Breast epithelium (tissue), 4 donors: Measurements from ENCODE around the gene TTC38. TPM values are rescaled to one million over a fixed set of nuclear protein-coding genes. Genes with fewer than 3 reads are reported as not detected.
A peak's percentile ranks its signal among the peaks of the same experiment; 100 is the strongest.

Experiments
- DNase-seq, 2 donors: peaks; one replicate each; pipeline ENCODE4 v3.0.0-alpha.2; 2019; ENCODE audit warnings: low spot score in 2 of 2
- H3K27ac ChIP-seq, 2 donors: fragments of 200-600 bp; sonication (generic) in 1 of 2; one replicate each; pipeline ENCODE4 v1.5.1; 2016 to 2019; ENCODE audit warnings: mild to moderate bottlenecking in 1 of 2
- H3K27me3 ChIP-seq, 2 donors: fragments of 200-600 bp; sonication (generic) in 1 of 2; one replicate each; pipeline versions ENCODE4 v1.5.1 to v1.6.0; 2017 to 2019; ENCODE audit warnings: control low read depth in 1 of 2, mild to moderate bottlenecking in 1 of 2
- H3K36me3 ChIP-seq: fragments of 200-600 bp; one replicate; pipeline ENCODE4 v1.5.1; 2019
- H3K4me1 ChIP-seq, 2 donors: fragments of 200-600 bp; sonication (generic); one replicate each; pipeline ENCODE4 v1.5.1; 2016 to 2019; ENCODE audit warnings: control low read depth in 1 of 2
- H3K4me3 ChIP-seq, 3 donors: fragments of 200-600 bp; sonication (generic); 1 replicate in 2 of 3; 2 replicates in 1 of 3; pipeline ENCODE4 v1.5.1; 2016 to 2019; ENCODE audit warnings: mild to moderate bottlenecking in 3 of 3, moderate library complexity in 2 of 3
- H3K9me3 ChIP-seq, 2 donors: fragments of 200-600 bp; sonication (generic) in 1 of 2; one replicate each; pipeline ENCODE4 v1.5.1; 2016 to 2019; ENCODE audit warnings: control low read depth in 1 of 2
- POLR2A ChIP-seq: fragments of 450-650 bp; IDR thresholded peaks from one replicate; pipeline ENCODE4 v1.6.1; 2016; ENCODE audit warnings: antibody characterized with exemption, mild to moderate bottlenecking, moderate library complexity
- POLR2AphosphoS5 ChIP-seq, 3 donors: sonication (generic); formaldehyde crosslinking; IDR thresholded peaks; one replicate each; pipeline ENCODE4 v1.6.1; 2017; ENCODE audit warnings: antibody characterized with exemption in 3 of 3
- intact Hi-C: fragments of 100-400 bp; cut with DNase I; formaldehyde crosslinking; loops from one replicate; pipeline ENCODE4 v1.15.1; 2023; ENCODE audit warnings: low total_unique reads
- total RNA-seq, 3 donors: library from RNA; depleted of rRNA; stranded (reverse); fragments of >200 nt; gene quantifications; one replicate each; pipeline ENCODE4 v1.1.0, GENCODE V29; 2016
- TF ChIP-seq, protein P1 (sequence below), 3 donors: fragments of 450-650 bp; IDR thresholded peaks; one replicate each; pipeline ENCODE4 v1.5.1; 2016 to 2017; ENCODE audit warnings: antibody characterized with exemption in 3 of 3, mild to moderate bottlenecking in 3 of 3, moderate library complexity in 3 of 3

Gene TTC38
- total RNA-seq, 3 donors from 2014 or later: 55.6 to 115 (median 82.3) TPM

DNA sequence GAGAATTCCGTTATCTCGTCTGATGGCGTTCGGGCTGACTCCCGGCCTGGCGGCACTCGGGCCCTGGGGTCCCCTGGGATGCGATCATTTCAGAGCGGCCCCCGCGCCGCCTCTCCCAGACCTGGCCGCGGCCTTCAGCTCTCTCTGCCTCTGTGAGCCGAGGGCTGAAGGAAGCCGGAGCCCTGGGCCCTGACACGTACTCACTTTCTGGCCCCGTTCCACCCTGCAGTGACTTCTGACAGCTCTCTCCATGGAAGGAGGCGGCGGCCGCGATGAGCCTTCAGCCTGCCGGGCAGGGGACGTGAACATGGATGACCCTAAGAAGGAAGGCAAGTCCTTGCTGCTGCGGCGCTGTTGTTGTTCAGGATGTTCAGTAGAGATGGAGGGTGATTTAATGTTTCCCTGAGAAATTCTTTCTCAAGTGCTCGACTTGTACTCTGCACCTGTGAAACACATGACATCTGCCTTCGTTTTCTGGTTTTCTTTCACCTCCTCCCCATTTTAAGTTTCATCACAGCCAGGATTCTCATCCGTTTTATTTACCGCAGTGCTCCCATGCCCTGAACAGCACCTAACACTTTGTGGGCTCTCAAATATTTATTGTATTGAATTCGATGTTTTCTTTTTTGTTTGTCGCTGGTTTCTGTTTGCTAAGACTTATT lies 29.5 kb downstream of the TTC38 start:
- peak overlapping the region; percentile 2 to 95 for H3K27ac ChIP-seq
- no peak for DNase-seq
- TF ChIP-seq POLR2A (no peak), POLR2AphosphoS5 (IDR thresholded peaks at IDR 0.05) (no peak)
- TF ChIP-seq, protein P1, sequence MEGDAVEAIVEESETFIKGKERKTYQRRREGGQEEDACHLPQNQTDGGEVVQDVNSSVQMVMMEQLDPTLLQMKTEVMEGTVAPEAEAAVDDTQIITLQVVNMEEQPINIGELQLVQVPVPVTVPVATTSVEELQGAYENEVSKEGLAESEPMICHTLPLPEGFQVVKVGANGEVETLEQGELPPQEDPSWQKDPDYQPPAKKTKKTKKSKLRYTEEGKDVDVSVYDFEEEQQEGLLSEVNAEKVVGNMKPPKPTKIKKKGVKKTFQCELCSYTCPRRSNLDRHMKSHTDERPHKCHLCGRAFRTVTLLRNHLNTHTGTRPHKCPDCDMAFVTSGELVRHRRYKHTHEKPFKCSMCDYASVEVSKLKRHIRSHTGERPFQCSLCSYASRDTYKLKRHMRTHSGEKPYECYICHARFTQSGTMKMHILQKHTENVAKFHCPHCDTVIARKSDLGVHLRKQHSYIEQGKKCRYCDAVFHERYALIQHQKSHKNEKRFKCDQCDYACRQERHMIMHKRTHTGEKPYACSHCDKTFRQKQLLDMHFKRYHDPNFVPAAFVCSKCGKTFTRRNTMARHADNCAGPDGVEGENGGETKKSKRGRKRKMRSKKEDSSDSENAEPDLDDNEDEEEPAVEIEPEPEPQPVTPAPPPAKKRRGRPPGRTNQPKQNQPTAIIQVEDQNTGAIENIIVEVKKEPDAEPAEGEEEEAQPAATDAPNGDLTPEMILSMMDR (IDR thresholded peaks at IDR 0.05): no peak

DNA sequence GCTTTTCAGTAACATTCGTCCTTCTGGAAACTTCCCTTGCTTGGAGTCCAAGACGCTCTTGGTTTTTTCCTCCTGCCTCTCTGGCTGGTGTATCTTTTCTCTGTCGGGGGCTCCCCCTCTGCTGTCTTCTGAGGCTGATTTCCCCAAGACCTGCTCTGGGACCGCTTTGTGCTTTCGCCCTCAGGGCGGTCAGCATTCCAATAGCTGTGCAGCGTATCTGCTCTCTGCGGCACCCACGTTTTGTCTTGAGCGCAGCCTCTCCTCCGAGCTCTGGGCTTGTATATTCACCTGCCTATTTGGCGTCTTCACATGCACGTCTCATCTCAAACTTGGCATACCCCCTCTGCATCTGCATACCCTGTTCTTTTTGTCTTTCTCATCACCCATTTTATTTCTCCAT lies 31.3 kb downstream of the TTC38 start:
- Histone ChIP-seq H3K4me3 (no peak overlapping the region), H3K9me3 (no peaks in the 10 kb centered on the region), H3K36me3 (no peaks in the 10 kb centered on the region), H3K27me3 (no peaks in the 10 kb centered on the region), H3K27ac (no peak overlapping the region), H3K4me1 (peaks cover 0 to 3% of the 10 kb centered on the region in 2 donors)
- no peak for TF ChIP-seq POLR2A
- TF ChIP-seq, protein P1 (IDR thresholded peaks at IDR 0.05): no peak
- no peak for TF ChIP-seq POLR2AphosphoS5 (IDR thresholded peaks at IDR 0.05)
- DNase-seq: no peak
- intact Hi-C loops: loop anchor here (10.0 kb wide), 2 partner anchors 164 to 304 kb away; no protein-coding TSS in a partner anchor

More for the DNA sequence above, 29.5 kb downstream of the TTC38 start:
- Histone ChIP-seq H3K27me3 (no peaks in the 10 kb centered on the region), H3K4me3 (peak overlapping the region; percentile 50 to 76 (median 67)), H3K9me3 (peaks cover 0 to 1% of the 10 kb centered on the region in 2 donors), H3K4me1 (peaks cover 0 to 3% of the 10 kb centered on the region in 2 donors), H3K36me3 (peaks cover 6% of the 10 kb centered on the region)
- intact Hi-C loops: loop anchor here (10.0 kb wide), 2 partner anchors 162 to 302 kb away; no protein-coding TSS in a partner anchor

DNA sequence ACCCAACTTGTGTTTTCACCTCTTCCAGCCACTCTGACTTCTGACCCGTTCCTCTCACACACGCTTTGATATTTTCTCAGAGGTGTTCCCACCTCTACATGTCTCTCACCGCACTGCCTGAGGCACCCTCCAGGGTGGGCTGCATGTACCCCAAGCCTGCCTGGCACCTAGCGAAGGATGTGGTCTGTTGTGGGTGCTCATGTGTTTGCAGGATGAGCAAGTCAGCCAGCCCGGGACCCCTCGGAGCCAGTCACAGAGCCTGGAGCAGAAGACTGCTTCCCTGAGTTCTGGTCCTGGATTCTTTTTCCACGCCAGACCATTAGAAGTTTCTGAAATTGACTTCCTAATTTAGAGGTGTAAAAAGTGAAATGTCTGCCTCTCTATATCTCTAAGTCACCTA lies 32.7 kb downstream of the TTC38 start:
- TF ChIP-seq, protein P1 (IDR thresholded peaks at IDR 0.05): no peak
- TF ChIP-seq POLR2A: no peak
- no peak for TF ChIP-seq POLR2AphosphoS5 (IDR thresholded peaks at IDR 0.05)
- Histone ChIP-seq H3K4me1 (peaks cover 0 to 3% of the 10 kb centered on the region in 2 donors), H3K4me3 (no peak overlapping the region), H3K27ac (no peak overlapping the region), H3K27me3 (no peaks in the 10 kb centered on the region), H3K36me3 (no peaks in the 10 kb centered on the region), H3K9me3 (no peaks in the 10 kb centered on the region)
- intact Hi-C loops: no loop called here
- DNase-seq: no peak

DNA sequence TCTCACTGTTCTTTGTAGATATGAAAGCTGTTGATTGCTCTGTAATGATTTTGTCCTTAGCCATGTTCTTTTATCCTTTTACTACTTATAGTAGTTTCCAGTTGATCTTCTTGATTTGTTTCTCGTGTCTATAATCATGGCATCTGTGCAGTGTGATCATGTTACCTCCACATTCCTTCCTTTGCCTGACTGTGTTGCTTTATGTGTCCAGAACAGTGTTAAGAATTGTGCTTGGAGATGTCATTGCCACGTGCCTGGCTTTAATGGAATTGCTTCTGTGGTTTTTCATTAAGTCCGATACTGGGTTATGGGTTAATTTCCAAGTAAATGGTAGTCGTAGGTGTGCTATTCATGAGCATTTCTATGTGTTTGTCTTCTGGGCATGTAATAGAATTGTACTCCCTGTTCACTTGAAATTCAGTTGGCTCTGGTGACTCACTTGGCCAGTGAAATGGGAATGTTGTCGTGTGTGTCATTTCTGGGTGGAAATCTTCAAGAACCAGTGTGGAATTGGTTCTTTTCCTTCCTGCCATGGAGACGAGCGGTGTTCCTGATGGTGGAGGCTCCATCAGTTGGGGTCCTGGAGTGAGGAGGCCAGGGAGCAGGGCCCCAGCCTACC lies 35.6 kb downstream of the TTC38 start:
- no peak overlapping the region for H3K27ac ChIP-seq

More for the DNA sequence above, 35.6 kb downstream of the TTC38 start:
- intact Hi-C loops: no loop called here
- no peaks in the 10 kb centered on the region for H3K27me3 ChIP-seq
- H3K9me3 ChIP-seq: no peaks in the 10 kb centered on the region
- no peak overlapping the region for H3K4me3 ChIP-seq
- TF ChIP-seq POLR2AphosphoS5 (IDR thresholded peaks at IDR 0.05) (no peak), POLR2A (no peak)
- TF ChIP-seq, protein P1 (IDR thresholded peaks at IDR 0.05): no peak
- DNase-seq: no peak
- no peaks in the 10 kb centered on the region for H3K36me3 ChIP-seq
- H3K4me1 ChIP-seq: no peaks in the 10 kb centered on the region
